ENCODE results near the gene GLIS1. TPM values are rescaled to one million over a fixed set of nuclear protein-coding genes. Genes with fewer than 3 reads are reported as not detected.

Gene GLIS1
- total RNA-seq, 1 experiment from 2014 or later, result 0.39 TPM

GRCh38 chr1:53627666-53628065 is 111.3 kb downstream of the GLIS1 start:
- Histone ChIP-seq H3K9me3 (ENCODE audit: control insufficient read depth in 1 of 2, insufficient read depth in 1 of 2, low read depth in 1 of 2, low read length in 2 of 2) (no peaks in the 10 kb centered on the region), H3K9ac (ENCODE audit: low read length) (no peak overlapping the region), H3K27me3 (ENCODE audit: insufficient read depth, low read length) (no peaks in the 10 kb centered on the region), H3K4me3 (replicated peaks in 1 of 2; ENCODE audit: low read depth in 1 of 2, low read length in 2 of 2) (no peak overlapping the region), H4K20me1 (ENCODE audit: insufficient read depth) (no peaks in the 10 kb centered on the region), H3K79me2 (ENCODE audit: insufficient read depth, low read length) (no peaks in the 10 kb centered on the region), H2AFZ (ENCODE audit: low read depth, low read length, poor library complexity, severe bottlenecking) (no peak overlapping the region), H3K4me2 (ENCODE audit: low read length) (no peak overlapping the region), H3K9me2 (ENCODE audit: insufficient read depth) (no peaks in the 10 kb centered on the region), H3K4me1 (ENCODE audit: control insufficient read depth in 1 of 2, insufficient read depth in 2 of 2, low read length in 2 of 2) (no peaks in the 10 kb centered on the region), H3K36me3 (ENCODE audit: control insufficient read depth in 1 of 2, insufficient read depth in 2 of 2, low read length in 2 of 2) (no peaks in the 10 kb centered on the region), H3K27ac (ENCODE audit: low read depth, low read length) (no peak overlapping the region)
- no peak for DNase-seq (ENCODE audit: low read depth, low spot score)
- no peak for ATAC-seq
- ChIA-PET CTCF (no interaction called here), RAD21 (ENCODE audit: low non-redundant PET in 1 of 2, low total read pairs in 2 of 2, uncharacterized antibody in 2 of 2, unreplicated experiment in 2 of 2) (no interaction called here), POLR2A (no interaction called here)
- TF ChIP-seq FOSL1 (IDR thresholded peaks at IDR 0.05; ENCODE audit: low read depth), result no peak
- TF ChIP-seq JUND (IDR thresholded peaks at IDR 0.05), result no peak
- TF ChIP-seq POLR2AphosphoS5 (IDR thresholded peaks at IDR 0.05; ENCODE audit: low read depth, low read length), result no peak
- no peak for TF ChIP-seq POLR2A (IDR thresholded peaks at IDR 0.05; ENCODE audit: borderline replicate concordance, extremely low read depth, insufficient read depth, insufficient read length)
- TF ChIP-seq SRF (IDR thresholded peaks at IDR 0.05; ENCODE audit: low read depth), result no peak
- TF ChIP-seq EZH2 (IDR thresholded peaks at IDR 0.05), result no peak
- TF ChIP-seq REST (IDR thresholded peaks at IDR 0.05; ENCODE audit: low read depth), result no peak
- TF ChIP-seq SIN3A (IDR thresholded peaks at IDR 0.05; ENCODE audit: low read depth), result no peak
- TF ChIP-seq ZBTB33 (IDR thresholded peaks at IDR 0.05; ENCODE audit: extremely low read depth, insufficient replicate concordance, low read length), result no peak
- no TSS peak for BruUV-seq (replicated peaks)
- intact Hi-C loops (cut with micrococcal nuclease), result no loop called here
